ENCODE data around the gene SYTL3.
"Not testable (repeated sequence)": the region's sequence is repeated elsewhere in the genome, so short reads cannot be mapped to it uniquely, and the experiment has no call there.

Gene SYTL3

GRCh38 chr6:158674342-158675131 is 24.7 kb downstream of the SYTL3 start:
- Histone ChIP-seq H3K4me2 (ENCODE audit: low read length) (no peak overlapping the region), H3K36me3 (ENCODE audit: insufficient read depth, low read length) (no peaks in the 10 kb centered on the region), H3K79me2 (ENCODE audit: insufficient read depth, low read length) (no peaks in the 10 kb centered on the region), H3K9ac (ENCODE audit: low read length) (no peak overlapping the region), H4K20me1 (ENCODE audit: insufficient read depth, low read length) (no peaks in the 10 kb centered on the region), H2AFZ (ENCODE audit: low read length) (no peak overlapping the region), H3F3A (ENCODE audit: insufficient read depth, low read length) (no peaks in the 10 kb centered on the region), H3K27me3 (ENCODE audit: insufficient read depth, low read length) (no peaks in the 10 kb centered on the region), H3K9me3 (ENCODE audit: low read length) (no peaks in the 10 kb centered on the region), H3K27ac (ENCODE audit: low read depth, low read length, poor library complexity, severe bottlenecking) (no peak overlapping the region), H3K4me1 (ENCODE audit: insufficient read depth, low read length, severe bottlenecking) (no peaks in the 10 kb centered on the region), H3K4me3 (ENCODE audit: low read depth, low read length, poor library complexity, severe bottlenecking) (no peak overlapping the region), H3K9me2 (ENCODE audit: low read depth, low read length) (no peaks in the 10 kb centered on the region)
- TF ChIP-seq CTCF (IDR thresholded peaks at IDR 0.05; ENCODE audit: low read length) (no peak), EZH2 (IDR thresholded peaks at IDR 0.05; ENCODE audit: borderline replicate concordance, low read length) (no peak)

DNA sequence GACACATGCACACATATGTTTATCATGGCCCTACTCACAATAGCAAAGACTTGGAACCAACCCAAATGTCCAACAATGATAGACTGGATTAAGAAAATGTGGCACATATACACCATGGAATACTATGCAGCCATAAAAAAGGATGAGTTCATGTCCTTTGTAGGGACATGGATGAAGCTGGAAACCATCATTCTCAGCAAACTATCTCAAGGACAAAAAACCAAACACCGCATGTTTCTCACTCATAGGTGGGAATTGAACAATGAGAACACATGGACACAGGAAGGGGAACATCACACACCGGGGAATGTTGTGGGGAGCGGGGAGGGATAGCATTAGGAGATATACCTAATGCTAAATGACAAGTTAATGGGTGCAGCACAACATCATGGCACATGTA is 27.2 kb downstream of the SYTL3 start:
- H3K27me3 ChIP-seq (ENCODE audit: insufficient read depth, low read length); H3K4me3 ChIP-seq (ENCODE audit: low read depth, low read length, poor library complexity, severe bottlenecking); H3K36me3 ChIP-seq (ENCODE audit: insufficient read depth, low read length); H3K4me2 ChIP-seq (ENCODE audit: low read length); H3K9ac ChIP-seq (ENCODE audit: low read length); H3K79me2 ChIP-seq (ENCODE audit: insufficient read depth, low read length); H3K9me2 ChIP-seq (ENCODE audit: low read depth, low read length); H3K4me1 ChIP-seq (ENCODE audit: insufficient read depth, low read length, severe bottlenecking); H3K9me3 ChIP-seq (ENCODE audit: low read length); H3F3A ChIP-seq (ENCODE audit: insufficient read depth, low read length); H3K27ac ChIP-seq (ENCODE audit: low read depth, low read length, poor library complexity, severe bottlenecking); H2AFZ ChIP-seq (ENCODE audit: low read length); H4K20me1 ChIP-seq (ENCODE audit: insufficient read depth, low read length): not testable (repeated sequence)

DNA sequence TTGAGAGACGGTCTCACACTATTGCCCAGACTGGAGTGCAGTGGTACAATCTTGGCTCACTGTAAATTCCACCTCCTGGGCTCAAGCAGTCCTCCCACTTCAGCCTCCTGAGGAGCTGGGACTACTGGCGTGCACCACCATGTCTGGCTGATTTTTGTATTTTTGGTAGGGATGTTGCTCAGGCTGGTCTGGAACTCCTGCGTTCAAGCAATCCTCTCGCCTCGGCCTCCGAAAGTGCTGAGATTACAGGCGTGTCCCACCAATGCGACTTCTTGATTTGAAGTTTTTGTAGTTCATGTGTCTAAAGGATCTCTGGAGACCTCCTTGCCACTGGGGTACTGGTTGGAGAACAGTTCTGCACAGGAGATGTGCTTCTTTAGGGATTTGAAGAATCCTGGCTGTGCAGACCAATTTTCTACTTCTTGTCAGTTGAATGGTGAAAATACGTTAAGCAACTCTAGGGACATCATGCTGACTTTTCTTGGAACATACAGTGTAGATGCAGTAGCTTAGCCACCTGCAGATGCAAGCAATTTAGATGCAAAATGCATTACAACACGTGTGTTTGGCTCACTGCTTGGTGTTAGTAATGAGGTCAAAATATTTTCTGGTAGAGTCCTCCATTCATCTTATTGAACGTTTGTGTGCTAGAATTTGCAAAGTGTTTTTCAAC is 28.2 kb downstream of the SYTL3 start:
- Histone ChIP-seq H3K9me3 (ENCODE audit: low read length) (no peaks in the 10 kb centered on the region), H3K27ac (ENCODE audit: low read depth, low read length, poor library complexity, severe bottlenecking) (no peak overlapping the region), H2AFZ (ENCODE audit: low read length) (no peak overlapping the region), H3K4me1 (ENCODE audit: insufficient read depth, low read length, severe bottlenecking) (no peaks in the 10 kb centered on the region), H3K4me3 (ENCODE audit: low read depth, low read length, poor library complexity, severe bottlenecking) (no peak overlapping the region), H3K4me2 (ENCODE audit: low read length) (no peak overlapping the region), H3K79me2 (ENCODE audit: insufficient read depth, low read length) (no peaks in the 10 kb centered on the region), H3K9ac (ENCODE audit: low read length) (no peak overlapping the region), H4K20me1 (ENCODE audit: insufficient read depth, low read length) (no peaks in the 10 kb centered on the region), H3K27me3 (ENCODE audit: insufficient read depth, low read length) (no peaks in the 10 kb centered on the region), H3K36me3 (ENCODE audit: insufficient read depth, low read length) (no peaks in the 10 kb centered on the region), H3K9me2 (ENCODE audit: low read depth, low read length) (no peaks in the 10 kb centered on the region), H3F3A (ENCODE audit: insufficient read depth, low read length) (no peaks in the 10 kb centered on the region)
- TF ChIP-seq CTCF (IDR thresholded peaks at IDR 0.05; ENCODE audit: low read length) (no peak), EZH2 (IDR thresholded peaks at IDR 0.05; ENCODE audit: borderline replicate concordance, low read length) (no peak)
